ENCODE results near the gene RECQL5.
"Not testable (repeated sequence)": the region's sequence is repeated elsewhere in the genome, so short reads cannot be mapped to it uniquely, and the experiment has no call there.

The RECQL5 gene

GRCh38 chr17:75647921-75648320 lies 19.0 kb downstream of the RECQL5 start:
- DNase-seq (ENCODE audit: low spot score), result no peak

GRCh38 chr17:75647061-75647460 lies 19.9 kb downstream of the RECQL5 start:
- DNase-seq (ENCODE audit: low spot score), result no peak

- DNase-seq (ENCODE audit: low spot score), result no peak
Measured at GRCh38 chr17:75646638-75646992, 20.3 kb downstream of the RECQL5 start.

DNA sequence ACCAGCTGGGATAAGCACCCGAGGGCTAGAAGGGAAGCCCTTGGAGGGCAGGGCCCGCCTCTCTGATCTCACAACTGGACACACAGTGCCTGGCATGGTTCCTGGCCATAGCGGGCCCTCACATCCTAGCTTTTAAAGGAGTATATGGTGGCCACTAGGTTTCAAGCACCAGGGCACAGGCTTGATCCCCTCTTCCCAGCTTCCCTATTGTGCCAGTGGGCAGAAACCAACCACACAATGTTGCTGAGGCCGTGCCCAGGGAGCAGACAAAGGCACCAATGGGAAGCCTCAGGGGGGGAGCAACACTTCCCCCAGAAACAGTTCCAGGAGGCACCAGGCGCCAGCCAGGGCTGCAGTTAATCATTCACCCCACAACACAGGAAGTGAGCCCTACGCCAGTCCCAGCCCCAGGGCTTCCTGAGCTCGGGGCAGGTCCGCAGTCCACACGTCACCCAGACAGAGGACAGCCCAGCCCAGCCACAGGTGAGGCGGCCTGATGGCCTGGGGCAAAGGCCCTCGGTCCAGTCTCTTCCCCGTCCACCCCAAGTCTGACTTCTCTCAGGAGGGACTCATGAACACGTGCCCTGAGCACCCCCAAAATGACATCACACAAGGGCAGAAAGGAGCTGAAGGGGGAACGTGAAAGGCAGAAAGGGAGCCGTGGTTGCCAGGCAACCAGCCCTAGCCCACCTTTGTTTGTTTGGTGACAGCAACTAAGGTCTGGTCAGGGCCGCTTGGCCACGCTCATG lies 20.9 kb downstream of the RECQL5 start:
- DNase-seq (ENCODE audit: low spot score), result no peak

DNA sequence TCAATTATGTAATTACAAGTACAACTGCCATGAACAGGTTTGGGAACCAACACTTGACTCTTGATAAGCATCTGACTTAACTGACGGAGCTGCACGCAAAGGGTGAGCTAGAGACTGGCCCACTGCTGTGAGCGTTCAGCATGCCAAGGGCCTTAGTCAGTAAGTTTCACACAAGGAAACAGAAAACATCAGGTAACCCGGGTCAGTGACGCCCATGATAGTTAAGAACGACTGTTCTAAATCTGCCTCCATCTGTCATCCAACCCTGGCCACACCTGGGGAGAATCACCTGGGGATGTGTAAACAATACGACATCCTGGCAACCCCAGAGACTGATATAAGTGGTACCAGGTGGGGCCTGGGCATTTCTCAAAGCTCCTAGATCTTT lies 21.5 kb downstream of the RECQL5 start:
- no peak for DNase-seq (ENCODE audit: low spot score)

DNA sequence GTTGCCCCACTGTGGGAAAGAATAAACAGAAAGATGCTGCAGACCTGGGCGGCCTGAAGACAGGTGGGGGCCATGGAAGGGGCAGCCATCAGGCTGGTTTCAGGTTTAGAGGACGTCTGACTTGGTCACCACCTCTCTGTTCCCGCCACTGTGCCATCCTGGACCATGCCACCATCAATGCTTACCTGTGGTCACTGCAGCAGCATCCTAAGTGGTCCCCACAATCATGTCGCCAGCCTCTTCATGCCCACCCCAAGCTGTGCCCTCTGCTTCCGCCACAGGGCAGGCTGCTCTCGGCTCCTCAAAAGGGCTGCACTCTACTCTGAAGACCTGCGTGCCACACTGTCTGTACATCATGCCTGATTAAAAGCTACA lies 23.3 kb downstream of the RECQL5 start:
- no peak for DNase-seq (ENCODE audit: low spot score)

DNA sequence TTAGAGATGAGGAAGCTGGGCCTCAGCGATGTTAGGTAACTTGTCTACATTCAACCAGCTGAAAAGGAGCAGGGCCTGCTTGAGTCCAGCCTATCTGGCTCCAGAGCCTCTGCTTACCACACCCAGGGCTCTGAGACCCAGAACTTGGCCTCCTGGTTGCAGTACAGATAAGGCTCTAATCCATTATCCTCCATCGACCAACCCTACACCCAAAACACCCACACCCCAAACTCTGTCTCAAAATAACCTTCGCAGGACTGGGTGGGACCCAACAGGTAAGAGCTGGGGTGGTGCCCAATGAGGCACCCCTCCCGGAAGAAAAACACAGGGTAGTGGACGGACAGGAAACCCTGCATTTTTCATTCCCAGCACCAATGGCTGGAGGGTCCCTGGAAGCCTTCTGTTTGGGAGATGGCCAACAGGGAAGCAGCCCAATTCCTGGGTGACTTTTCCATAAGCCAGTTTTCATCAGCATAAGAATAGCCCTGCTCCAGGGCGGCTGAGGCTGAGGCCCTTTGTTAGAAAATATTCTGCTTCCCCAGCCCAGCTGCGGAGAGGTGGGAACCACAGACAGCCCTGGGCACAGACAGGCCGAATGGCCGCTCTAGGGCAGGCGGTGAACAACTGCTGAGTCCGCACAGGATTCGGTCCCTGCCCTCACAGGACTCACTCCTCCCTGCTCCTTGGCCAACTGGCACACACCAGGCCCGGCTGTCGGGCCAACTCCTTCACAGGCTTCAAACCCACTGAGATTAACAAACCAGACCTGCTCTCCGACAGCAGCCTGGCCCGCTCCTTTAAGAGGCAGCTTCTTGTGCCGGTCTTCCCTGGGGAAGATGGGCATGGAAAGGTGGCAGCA lies 23.9 kb downstream of the RECQL5 start:
- peak; percentile 60 for DNase-seq (ENCODE audit: low spot score)

DNA sequence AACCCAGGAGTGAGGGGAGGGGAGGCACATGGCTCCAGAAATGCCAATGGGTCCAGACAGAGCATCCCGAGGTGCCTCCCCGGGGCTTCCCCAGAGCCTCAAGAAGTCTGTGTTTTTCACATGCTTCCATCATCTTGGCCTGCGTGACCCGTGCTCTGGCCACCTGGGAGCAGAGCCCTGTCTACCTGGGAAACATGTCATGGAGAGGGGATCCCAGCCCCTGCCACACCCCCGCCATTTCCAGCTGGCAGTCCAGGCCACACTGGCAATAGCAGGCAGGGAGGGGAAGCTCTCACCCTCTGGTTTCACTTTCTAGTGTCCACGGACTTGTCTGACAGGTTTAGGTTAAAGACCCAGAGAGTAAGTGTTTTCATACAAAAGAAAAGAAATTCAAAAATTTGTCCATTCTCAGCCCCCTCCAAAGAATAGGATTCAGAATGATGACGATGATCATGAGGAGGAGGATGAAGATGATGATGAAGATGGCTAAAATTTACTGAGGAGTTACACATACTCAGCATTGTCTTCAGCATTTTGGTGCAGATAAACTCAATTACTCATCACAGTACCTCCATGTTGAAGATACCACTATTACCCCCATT lies 24.7 kb downstream of the RECQL5 start:
- no peak for DNase-seq (ENCODE audit: low spot score)

GRCh38 chr17:75641343-75641742 lies 25.6 kb downstream of the RECQL5 start:
- no peak for DNase-seq (ENCODE audit: low spot score)

GRCh38 chr17:75640556-75641119 lies 26.3 kb downstream of the RECQL5 start:
- DNase-seq (ENCODE audit: low spot score), result no peak

DNA sequence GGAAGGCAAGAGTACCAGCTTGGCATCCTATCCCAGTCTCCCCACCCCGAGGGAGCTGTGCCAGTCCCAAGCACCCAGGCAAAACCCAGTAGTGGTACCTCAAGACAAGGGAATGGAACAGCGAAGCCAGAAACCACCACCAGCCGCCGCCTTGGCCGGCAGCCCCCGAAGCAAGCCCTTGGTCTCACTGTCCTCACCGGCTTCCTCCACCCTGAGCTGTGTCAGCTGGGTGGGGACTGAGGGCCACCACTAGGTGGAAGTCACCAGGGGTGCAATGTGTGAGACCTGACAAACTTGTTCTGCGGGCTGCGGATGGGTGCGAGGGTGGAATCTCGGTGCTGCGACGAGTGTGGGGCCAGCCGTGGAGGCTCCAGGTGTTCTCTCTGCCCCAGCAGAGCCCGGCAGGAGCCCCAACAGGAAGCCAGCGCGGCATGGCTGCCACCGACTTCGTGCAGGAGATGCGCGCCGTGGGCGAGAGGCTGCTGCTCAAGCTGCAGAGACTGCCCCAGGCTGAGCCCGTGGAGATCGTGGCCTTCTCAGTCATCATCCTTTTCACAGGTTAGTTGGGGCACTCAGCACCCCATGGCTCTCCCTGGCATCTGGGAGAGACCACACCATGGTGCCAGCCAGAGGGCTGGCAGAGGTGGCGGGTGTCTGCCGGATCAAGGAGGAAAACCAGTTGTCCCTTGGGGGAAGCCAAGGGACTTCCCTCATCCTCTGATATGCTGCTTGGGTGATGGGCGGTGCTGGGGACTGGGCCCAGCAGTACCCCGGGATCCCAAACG lies 27.0 kb downstream of the RECQL5 start:
- no peak for DNase-seq (ENCODE audit: low spot score)

- DNase-seq (ENCODE audit: low spot score), result no peak
Measured at GRCh38 chr17:75639327-75639726, 27.6 kb downstream of the RECQL5 start.

DNA sequence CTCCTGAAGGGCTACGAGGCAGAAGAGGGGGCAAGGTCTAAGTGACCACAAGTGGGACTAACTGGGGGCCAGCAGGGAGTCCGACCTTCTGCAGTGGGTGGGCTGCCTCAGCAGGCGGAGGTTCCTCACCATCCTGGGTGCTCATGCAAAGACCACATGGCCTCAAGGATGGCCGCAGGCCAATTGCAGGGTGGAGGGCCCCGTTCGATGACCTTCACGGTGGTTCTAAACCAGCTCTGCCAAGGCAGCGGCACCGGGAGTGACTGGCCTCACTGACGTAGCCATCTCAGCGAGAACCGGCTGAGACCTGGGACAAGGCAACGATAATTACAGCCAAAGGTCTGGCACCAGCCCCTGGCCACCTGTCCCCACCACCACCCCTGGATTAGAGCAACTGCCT lies 28.1 kb downstream of the RECQL5 start:
- no peak for DNase-seq (ENCODE audit: low spot score)

GRCh38 chr17:75638039-75638438 lies 28.9 kb downstream of the RECQL5 start:
- not testable (repeated sequence) for DNase-seq (ENCODE audit: low spot score)

DNA sequence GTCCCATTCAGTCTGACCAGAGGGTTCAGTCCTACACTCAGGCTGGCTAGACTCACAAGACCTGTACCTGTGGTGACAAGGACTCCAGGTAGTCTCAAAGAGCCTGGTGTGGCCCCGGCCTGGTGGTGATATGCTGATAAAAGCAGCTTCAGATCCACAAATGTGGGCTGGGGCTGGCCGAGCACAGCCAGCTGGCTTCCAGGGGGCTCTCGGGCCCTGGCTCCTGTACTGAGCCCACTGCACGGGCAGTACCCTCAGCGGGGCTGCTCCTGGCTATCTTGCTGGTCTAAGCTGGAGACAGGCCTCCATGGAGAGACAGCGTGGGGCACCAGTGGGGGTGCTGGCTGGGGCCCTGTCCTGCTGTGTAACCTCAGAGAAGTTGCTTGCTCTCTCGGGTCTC lies 29.4 kb downstream of the RECQL5 start:
- DNase-seq (ENCODE audit: low spot score), result no peak

- no peak for DNase-seq (ENCODE audit: low spot score)
Measured at GRCh38 chr17:75637143-75637538, 29.8 kb downstream of the RECQL5 start.

DNA sequence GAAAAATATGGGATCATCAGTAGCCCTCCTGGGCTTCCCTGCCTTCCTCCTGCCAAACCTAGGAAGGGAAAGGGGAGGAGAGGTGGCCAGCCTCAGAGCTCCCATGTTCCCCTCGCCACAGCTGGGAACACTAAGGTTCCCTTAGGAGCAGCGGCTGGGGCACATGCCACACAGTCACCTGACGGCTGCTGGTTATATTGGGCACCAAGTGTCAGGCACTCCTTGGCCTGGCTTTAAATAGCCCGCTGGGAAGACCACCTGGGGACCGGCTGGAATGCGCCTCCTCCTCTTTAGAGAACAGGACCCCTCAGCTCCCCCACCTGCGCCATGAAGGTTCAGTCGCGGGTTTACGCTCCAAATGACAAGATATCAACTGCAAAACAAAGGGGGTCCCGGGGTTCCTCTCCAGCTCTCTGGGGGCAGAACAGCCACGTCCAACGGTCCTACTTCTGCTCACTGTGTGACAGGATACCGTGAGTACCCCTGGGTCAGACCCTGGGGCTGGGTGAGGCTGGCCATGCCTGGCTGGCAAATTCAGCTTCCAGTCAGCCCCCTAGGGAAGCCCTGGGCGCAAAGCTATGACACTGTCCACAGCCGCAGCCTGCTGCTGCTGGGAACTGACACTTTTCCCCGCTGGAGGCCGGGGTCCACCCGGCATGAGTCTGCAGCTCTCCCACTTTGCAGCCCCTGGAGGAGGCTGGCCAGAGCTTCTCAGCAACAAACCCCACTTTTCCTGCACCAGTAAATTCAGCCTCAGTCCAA lies 30.4 kb downstream of the RECQL5 start:
- DNase-seq (ENCODE audit: low spot score), result no peak

DNA sequence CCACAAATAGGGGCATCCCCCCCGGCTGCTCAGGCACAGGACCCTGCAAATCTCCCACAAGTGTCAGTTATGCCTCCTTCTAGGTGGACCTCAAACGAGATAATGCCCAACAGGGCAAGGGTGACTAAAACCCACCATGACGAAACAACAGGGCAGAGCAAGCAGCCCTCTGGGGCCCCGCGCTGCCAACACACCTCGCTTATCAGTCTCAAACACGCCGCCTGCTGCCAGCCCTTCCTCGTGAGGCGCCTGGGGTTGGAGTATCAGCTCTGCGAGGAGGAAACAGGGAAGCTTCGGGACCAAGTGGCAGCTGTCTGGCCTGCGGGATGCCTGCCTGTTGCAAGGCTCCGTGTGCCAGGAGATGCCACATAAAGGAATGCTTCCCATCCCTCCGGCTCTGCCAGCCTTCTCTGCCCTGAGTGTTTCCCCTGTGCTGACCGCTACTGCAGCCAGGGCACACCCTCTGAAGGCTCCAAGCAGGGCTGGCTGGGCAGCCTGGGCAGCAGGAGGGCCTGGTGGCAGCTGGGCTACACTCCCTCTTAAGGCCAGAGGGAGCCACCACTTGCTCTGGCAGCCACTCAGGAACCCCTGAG lies 31.2 kb downstream of the RECQL5 start:
- no peak for DNase-seq (ENCODE audit: low spot score)

- DNase-seq (ENCODE audit: low spot score), result no peak
Measured at GRCh38 chr17:75634754-75635609, 32.0 kb downstream of the RECQL5 start.

DNA sequence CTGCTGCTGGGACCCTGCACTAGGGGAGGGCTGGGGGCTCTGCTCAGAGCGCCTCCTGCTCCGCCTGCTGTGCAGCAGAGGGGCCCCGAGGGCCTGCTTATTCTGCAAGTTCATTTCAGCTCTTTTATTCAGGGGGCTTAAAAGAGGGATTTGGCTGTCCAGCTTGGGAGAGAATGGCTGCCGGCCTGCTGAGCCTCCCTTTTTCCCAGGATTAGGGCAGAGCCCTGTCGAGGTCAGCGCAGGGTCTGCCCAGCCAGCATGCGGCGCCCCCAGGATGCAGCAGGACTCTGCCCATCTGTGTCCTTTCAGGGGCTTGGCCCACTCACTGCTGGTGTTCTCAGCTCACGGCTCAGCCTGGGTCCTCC lies 32.6 kb downstream of the RECQL5 start:
- DNase-seq (ENCODE audit: low spot score), result no peak

All from iPS-NIHi11 (cell line).